AG20443 (cell line): ENCODE measurements around the gene TMEM184C.

Experiments used
- DNase-seq: peaks from one replicate; pipeline ENCODE4 v3.0.0; 2012; ENCODE audit warnings: low spot score, mixed read lengths

The TMEM184C gene

GRCh38 chr4:147599769-147600168 is 17.4 kb upstream of the TMEM184C start:
- peak; percentile 52 for DNase-seq

DNA sequence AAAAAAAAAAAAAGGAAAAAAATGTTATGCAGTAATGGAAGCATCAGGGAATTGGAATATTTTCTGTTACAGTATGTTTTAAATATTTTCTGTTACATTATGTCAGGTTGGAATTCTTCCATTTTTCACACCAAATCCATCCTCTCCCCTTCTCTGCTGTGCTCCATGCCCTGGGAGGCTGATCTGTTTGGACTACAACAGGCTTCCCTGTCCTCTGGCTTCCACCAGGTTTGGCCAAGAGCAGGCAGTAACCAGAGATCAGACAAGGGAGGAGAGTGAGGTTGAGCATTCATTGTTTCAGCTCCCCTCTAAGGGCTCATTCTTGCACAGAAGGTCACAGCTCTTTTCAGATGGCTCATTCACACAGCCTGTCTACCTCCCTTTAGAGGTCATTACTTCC is 11.7 kb upstream of the TMEM184C start:
- DNase-seq: no peak

GRCh38 chr4:147607471-147607870 is 9.7 kb upstream of the TMEM184C start:
- DNase-seq: no peak

- DNase-seq: no peak
Measured at GRCh38 chr4:147610686-147611085, 6.5 kb upstream of the TMEM184C start.

DNA sequence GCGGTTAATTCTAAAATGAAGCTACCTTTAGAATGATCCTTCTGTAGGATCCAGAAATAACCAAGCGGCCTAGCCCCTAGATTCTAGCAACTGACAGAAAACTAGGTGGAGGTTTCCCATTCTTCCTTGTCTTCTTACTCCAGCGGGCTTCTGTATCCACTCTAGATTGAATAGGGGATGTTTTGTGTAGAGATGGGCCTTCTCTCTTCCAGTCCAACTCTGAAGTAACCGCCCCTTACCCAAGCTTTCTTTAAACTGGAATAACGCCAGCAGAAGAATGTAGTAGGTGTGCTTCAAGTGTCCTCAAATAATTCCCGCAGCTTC is 386 bp upstream of the TMEM184C start:
- DNase-seq: no peak

GRCh38 chr4:147617841-147618691 is 869 bp downstream of the TMEM184C start:
- DNase-seq: no peak

DNA sequence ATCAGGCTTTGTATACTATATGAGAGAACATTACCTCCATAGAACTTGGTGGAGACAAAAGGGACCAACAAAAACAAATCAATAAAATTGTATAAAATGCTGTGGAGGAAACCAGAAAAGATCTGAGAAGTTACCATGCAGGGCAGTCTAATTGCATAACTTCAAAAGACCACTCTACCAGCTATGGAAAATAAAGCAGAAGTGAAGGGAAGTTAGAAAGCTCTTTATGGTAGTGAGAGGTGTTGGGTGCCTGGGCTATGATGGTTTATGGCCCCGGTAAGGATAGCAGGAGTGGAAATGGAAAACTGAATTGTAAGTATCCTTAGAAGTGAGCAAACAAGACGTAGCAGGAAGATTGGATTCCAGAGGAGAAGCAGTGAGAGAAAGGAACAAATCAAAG is 3.1 kb downstream of the TMEM184C start:
- DNase-seq: no peak

- no peak for DNase-seq
Measured at GRCh38 chr4:147625733-147626132, 8.5 kb downstream of the TMEM184C start.

DNA sequence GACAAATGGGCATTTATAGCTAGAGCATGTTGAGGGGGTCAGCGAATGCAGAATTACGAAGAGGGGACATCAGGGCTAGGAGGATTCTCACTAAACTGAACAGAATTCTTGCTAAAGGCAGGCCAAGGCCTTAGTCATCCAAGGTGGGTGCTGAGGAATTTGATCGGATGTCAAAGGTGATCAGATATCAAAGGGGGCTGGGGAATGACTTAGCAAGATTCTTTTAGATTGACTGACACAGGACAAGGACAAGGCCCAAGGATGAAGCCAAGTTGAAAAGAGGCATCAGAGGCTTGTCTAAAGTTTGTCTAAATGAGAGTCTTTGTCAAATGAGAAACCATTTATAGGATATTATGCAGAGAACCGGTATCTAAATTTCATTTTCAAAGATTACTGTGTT is 9.7 kb downstream of the TMEM184C start:
- DNase-seq: no peak

- no peak for DNase-seq
Measured at GRCh38 chr4:147628415-147628814, 11.2 kb downstream of the TMEM184C start.

DNA sequence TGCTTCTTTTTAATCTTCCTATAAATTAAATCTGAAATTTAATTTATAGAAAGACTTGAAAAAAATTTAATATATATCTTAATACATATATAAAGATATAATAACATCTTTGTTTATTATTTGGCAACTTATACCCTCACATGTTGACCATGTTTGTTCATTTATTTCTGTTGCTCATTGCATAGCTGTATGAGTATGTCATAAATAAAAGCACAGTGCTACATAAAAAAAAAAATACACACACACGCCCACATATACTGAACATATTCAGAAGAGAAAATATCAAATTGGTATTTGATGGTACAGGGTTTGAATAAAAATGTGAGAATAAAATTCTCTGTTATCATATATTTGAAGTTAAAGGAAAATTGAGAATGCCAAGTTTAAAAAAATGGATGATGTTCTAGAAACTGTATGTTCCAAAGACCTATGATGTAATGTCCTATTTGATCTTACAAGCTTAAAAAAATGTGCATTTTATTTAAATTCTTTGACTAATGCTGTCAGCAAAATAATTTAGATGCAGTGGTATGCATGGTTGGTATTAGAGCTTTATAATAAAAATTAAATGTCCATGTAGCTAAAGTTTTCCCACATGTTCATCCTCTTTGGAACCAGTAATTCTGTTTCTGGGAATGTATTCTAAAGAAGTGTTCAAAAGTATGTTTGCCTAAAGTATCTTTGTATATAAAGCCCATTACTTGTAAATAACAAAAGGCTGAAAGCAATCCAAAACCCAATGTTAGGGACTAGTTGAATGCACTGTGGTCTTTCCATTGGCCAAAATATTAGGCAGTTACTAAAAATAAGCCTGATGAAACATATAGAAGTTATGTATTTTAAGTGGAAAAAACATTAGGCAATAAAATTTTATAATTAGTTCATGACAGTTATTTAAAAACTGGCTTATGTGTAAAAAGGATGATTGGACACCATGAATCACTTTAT is 12.9 kb downstream of the TMEM184C start:
- DNase-seq: no peak

GRCh38 chr4:147633113-147633512 is 15.9 kb downstream of the TMEM184C start:
- no peak for DNase-seq

GRCh38 chr4:147633643-147634042 is 16.4 kb downstream of the TMEM184C start:
- no peak for DNase-seq

- no peak for DNase-seq
Measured at GRCh38 chr4:147635348-147635747, 18.2 kb downstream of the TMEM184C start.

DNA sequence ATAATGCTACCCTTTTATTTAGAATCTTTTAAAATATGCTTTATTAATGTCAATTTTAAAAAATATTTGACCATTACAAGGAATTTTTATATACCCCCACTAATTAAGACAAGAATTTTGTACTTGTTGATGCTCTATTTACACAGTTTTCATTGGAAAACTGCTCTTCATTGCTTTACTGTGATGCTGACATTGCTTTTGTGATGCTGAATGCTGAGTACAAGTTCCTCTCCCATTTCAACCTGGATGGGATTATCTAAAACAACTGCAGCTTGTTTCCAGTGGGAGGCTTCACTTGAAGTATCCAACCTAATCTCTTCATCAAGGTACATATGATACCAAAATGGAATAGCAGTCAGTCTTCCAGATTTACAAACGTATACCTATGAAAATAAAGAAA is 21.2 kb downstream of the TMEM184C start:
- DNase-seq: no peak

GRCh38 chr4:147638942-147639341 is 21.7 kb downstream of the TMEM184C start:
- DNase-seq: no peak

- peak; percentile 32 for DNase-seq
Measured at GRCh38 chr4:147639388-147639787, 22.2 kb downstream of the TMEM184C start.

DNA sequence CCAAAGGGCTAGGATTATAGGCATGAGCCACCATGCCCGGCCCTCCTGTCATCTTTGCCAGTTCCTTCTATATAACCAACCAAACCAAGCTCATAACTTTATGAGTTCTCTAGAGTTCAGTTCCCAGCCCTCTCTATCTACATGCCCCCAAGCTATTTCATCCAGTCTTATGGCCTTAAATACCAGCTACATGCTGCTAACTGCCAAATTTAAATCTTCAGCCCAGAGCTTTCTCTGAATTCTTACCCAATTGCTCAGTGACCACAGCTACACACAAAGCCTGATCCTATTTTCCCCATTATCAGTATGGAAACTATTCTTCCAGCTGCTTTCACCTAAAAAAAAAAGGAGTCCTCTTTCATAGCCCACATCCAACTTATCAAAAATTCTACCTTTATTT is 23.1 kb downstream of the TMEM184C start:
- DNase-seq: peak; percentile 11

- DNase-seq: no peak
Measured at GRCh38 chr4:147643616-147644015, 26.4 kb downstream of the TMEM184C start.

DNA sequence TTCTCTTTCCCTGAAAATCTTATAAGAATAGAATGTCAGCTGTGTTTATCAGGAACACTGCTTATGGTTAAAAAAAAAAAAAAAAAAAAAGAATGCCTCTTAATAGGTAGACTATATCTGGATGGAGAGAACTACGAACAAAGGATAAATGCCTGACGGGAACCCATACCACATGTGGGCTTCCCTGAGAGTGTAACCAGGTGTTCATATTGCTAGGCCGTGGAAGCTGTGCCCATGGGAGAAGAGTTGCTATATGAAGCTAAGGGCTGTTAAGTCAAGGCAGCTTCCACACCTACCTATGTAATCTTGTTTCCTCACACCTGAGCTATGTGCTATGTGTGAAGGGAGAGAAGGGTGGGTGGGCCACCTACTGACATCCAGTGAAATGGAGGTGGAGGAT is 27.3 kb downstream of the TMEM184C start:
- no peak for DNase-seq

DNA sequence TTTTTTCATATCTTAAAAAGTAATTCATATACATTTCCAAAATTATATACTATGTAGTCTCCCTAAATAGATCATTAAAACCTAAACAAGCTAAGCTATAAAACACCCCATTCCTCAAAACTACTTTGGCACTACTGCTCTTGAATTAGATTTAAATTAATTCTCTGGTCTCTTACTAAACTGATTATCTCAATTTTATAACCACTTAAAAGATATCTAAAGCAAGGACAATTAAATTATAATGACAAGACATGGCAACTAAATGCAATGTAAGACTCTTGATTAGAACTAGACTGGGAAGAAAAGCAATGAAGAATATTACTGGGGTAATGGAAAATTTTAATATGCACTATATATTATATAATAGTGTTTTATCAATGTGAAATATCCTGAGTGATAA is 27.9 kb downstream of the TMEM184C start:
- DNase-seq: no peak

- no peak for DNase-seq
Measured at GRCh38 chr4:147648656-147649055, 31.5 kb downstream of the TMEM184C start.

- no peak for DNase-seq
Measured at GRCh38 chr4:147651563-147651962, 34.4 kb downstream of the TMEM184C start.
